IMR-90 (cell line): Measurements from ENCODE around the gene SLC12A8. TPM values are rescaled to one million over a fixed set of nuclear protein-coding genes. Genes with fewer than 3 reads are reported as not detected.

Experiments used
- ATAC-seq: fragments of 200-7000 bp; cut with Tn5 transposase; 2 replicates; pipeline ENCODE4 v1.9.1; 2020; ENCODE audit warnings: low read depth, mild to moderate bottlenecking, moderate library complexity
- BruUV-seq: library from RNA; stranded (reverse); fragments of 400-500 nt; replicated peaks from 2 replicates; lab custom pipeline; 2021; lab: Mats Ljungman, UMichigan
- CTCF ChIA-PET: fragments of 300-600 bp; formaldehyde crosslinking; extraction: SDS; loops from one replicate; lab custom pipeline; 2021; ENCODE audit warnings: antibody characterized with exemption; lab: Yijun Ruan, JAX
- POLR2A ChIA-PET: fragments of 300-600 bp; sonication (Branson Sonifier 250); formaldehyde crosslinking; loops from one replicate; lab custom pipeline; 2022; ENCODE audit warnings: antibody characterized with exemption; ENCODE audit not compliant: unreplicated experiment; lab: Charles Lee
- DNase-seq: peaks from one replicate; pipeline ENCODE4 v3.0.0; 2013
- H2AFZ ChIP-seq: replicated peaks from 2 replicates; pipeline ENCODE3; 2013; ENCODE audit warnings: low read length, mild to moderate bottlenecking; ENCODE audit not compliant: poor library complexity
- H2AK5ac ChIP-seq: 2 replicates; pipeline ENCODE4 v1.6.1; 2013; ENCODE audit warnings: low read depth, low read length, inconsistent platforms
- H2AK9ac ChIP-seq: replicated peaks from 2 replicates; pipeline ENCODE3; 2013; ENCODE audit warnings: mild to moderate bottlenecking, low read depth, low read length, moderate library complexity; ENCODE audit not compliant: poor library complexity
- H2BK120ac ChIP-seq: 2 replicates; pipeline ENCODE4 v1.6.1; 2013; ENCODE audit warnings: low read depth, low read length, inconsistent platforms
- H2BK15ac ChIP-seq: 3 replicates; pipeline ENCODE4 v1.6.1; 2013; ENCODE audit warnings: low read depth, low read length, inconsistent platforms
- H2BK20ac ChIP-seq: 2 replicates; pipeline ENCODE4 v1.6.1; 2013; ENCODE audit warnings: low read depth, mild to moderate bottlenecking, inconsistent platforms, low read length, moderate library complexity
- H2BK5ac ChIP-seq: 2 replicates; pipeline ENCODE4 v1.6.1; 2013; ENCODE audit warnings: mild to moderate bottlenecking, low read depth, low read length, inconsistent platforms; ENCODE audit not compliant: poor library complexity, severe bottlenecking
- H3K14ac ChIP-seq: replicated peaks from 2 replicates; pipeline ENCODE4 v1.6.1; 2013; ENCODE audit warnings: low read depth, low read length, inconsistent platforms
- H3K18ac ChIP-seq: 2 replicates; pipeline ENCODE4 v1.6.1; 2013; ENCODE audit warnings: low read depth, low read length, control low read depth
- H3K23ac ChIP-seq: 2 replicates; pipeline ENCODE4 v1.6.1; 2013; ENCODE audit warnings: low read depth, low read length, inconsistent platforms
- H3K27ac ChIP-seq: 2 replicates; pipeline ENCODE4 v1.5.1; 2013; ENCODE audit warnings: mild to moderate bottlenecking, control low read depth, low read length; ENCODE audit not compliant: insufficient read depth
- H3K27me3 ChIP-seq: 2 replicates; pipeline ENCODE4 v1.6.1; 2013; ENCODE audit warnings: low read length; ENCODE audit not compliant: control insufficient read depth, insufficient read depth
- H3K36me3 ChIP-seq: 2 replicates; pipeline ENCODE4 v1.6.1; 2013; ENCODE audit warnings: low read length, mixed read lengths; ENCODE audit not compliant: control insufficient read depth, insufficient read depth
- H3K4ac ChIP-seq: 2 replicates; pipeline ENCODE4 v1.6.1; 2013; ENCODE audit warnings: low read depth, low read length, inconsistent platforms
- H3K4me1 ChIP-seq: 2 replicates; pipeline ENCODE4 v1.6.1; 2013; ENCODE audit warnings: low read length, mixed read lengths; ENCODE audit not compliant: control insufficient read depth, insufficient read depth
- H3K4me2 ChIP-seq: 2 replicates; pipeline ENCODE4 v1.6.1; 2013; ENCODE audit warnings: low read depth, mild to moderate bottlenecking, control low read depth, low read length, moderate library complexity
- H3K4me3 ChIP-seq: 2 replicates; pipeline ENCODE4 v1.5.1; 2013; ENCODE audit warnings: low read depth, mild to moderate bottlenecking, control low read depth, low read length, moderate library complexity; ENCODE audit not compliant: insufficient read depth
- H3K56ac ChIP-seq: 2 replicates; pipeline ENCODE4 v1.6.1; 2013; ENCODE audit warnings: low read length, inconsistent platforms; ENCODE audit not compliant: insufficient read depth; ENCODE audit errors: extremely low read depth
- H3K79me1 ChIP-seq, 2 experiments: 2 replicates each; pipeline ENCODE4 v1.6.1; 2013; ENCODE audit warnings: low read length in 2 of 2, inconsistent platforms in 1 of 2, low read depth in 1 of 2
- H3K9ac ChIP-seq: 2 replicates; pipeline ENCODE4 v1.6.1; 2013; ENCODE audit warnings: low read depth, low read length, control low read depth
- H3K9me1 ChIP-seq: 2 replicates; pipeline ENCODE4 v1.6.1; 2013; ENCODE audit warnings: low read length, inconsistent platforms; ENCODE audit not compliant: insufficient read depth
- H3K9me3 ChIP-seq: 2 replicates; pipeline ENCODE4 v1.6.1; 2013; ENCODE audit warnings: low read length; ENCODE audit not compliant: control insufficient read depth, insufficient read depth
- H4K20me1 ChIP-seq: 2 replicates; pipeline ENCODE4 v1.6.1; 2013; ENCODE audit warnings: low read length, inconsistent platforms; ENCODE audit not compliant: insufficient read depth
- H4K5ac ChIP-seq: 2 replicates; pipeline ENCODE4 v1.6.1; 2013; ENCODE audit warnings: mild to moderate bottlenecking, low read depth, low read length, control low read depth
- H4K8ac ChIP-seq, 2 experiments: 2 replicates each; pipeline ENCODE4 v1.6.1; 2013; ENCODE audit warnings: low read depth in 2 of 2, low read length in 2 of 2, control low read depth in 1 of 2, inconsistent platforms in 1 of 2
- H4K91ac ChIP-seq: 2 replicates; pipeline ENCODE4 v1.6.1; 2013; ENCODE audit warnings: low read depth, low read length, inconsistent platforms; ENCODE audit not compliant: insufficient read depth
- BHLHE40 ChIP-seq: fragments of 150-350 bp; IDR thresholded peaks from 2 replicates; pipeline ENCODE4 v1.6.1; 2016; ENCODE audit warnings: mild to moderate bottlenecking, low read depth, low read length
- CEBPB ChIP-seq: IDR thresholded peaks from 2 replicates; pipeline ENCODE4 v1.6.1; 2012; ENCODE audit warnings: low read depth, low read length, improper control_type of control experiment
- CHD1 ChIP-seq: IDR thresholded peaks from 2 replicates; pipeline ENCODE4 v1.6.1; 2012; ENCODE audit warnings: low read depth, low read length, improper control_type of control experiment
- CTCF ChIP-seq: conservative IDR thresholded peaks from 2 replicates; pipeline ENCODE4 v1.5.1; 2012; ENCODE audit warnings: mild to moderate bottlenecking, low read depth, low read length, improper control_type of control experiment
- ELK1 ChIP-seq: fragments of 150-350 bp; IDR thresholded peaks from 2 replicates; pipeline ENCODE4 v1.6.1; 2016; ENCODE audit warnings: low read depth, mild to moderate bottlenecking, low read length, moderate library complexity, borderline replicate concordance
- FOS ChIP-seq: fragments of 150-350 bp; IDR thresholded peaks from 2 replicates; pipeline ENCODE4 v1.6.1; 2016; ENCODE audit warnings: low read depth, low read length
- MAZ ChIP-seq: IDR thresholded peaks from 2 replicates; pipeline ENCODE4 v1.6.1; 2012; ENCODE audit warnings: low read depth, mild to moderate bottlenecking, low read length, improper control_type of control experiment, moderate library complexity, borderline replicate concordance
- MXI1 ChIP-seq: IDR thresholded peaks from 2 replicates; pipeline ENCODE4 v1.6.1; 2012; ENCODE audit warnings: low read depth, mild to moderate bottlenecking, low read length, moderate library complexity, borderline replicate concordance
- NFE2L2 ChIP-seq: fragments of 150-350 bp; IDR thresholded peaks from 2 replicates; pipeline ENCODE4 v1.6.1; 2016; ENCODE audit warnings: low read depth, mild to moderate bottlenecking, low read length
- POLR2A ChIP-seq: IDR thresholded peaks from 2 replicates; pipeline ENCODE4 v1.6.1; 2012; ENCODE audit warnings: mild to moderate bottlenecking, low read depth, low read length
- RAD21 ChIP-seq: IDR thresholded peaks from 2 replicates; pipeline ENCODE4 v1.6.1; 2012; ENCODE audit warnings: low read length, improper control_type of control experiment
- RCOR1 ChIP-seq: IDR thresholded peaks from 2 replicates; pipeline ENCODE4 v1.6.1; 2012; ENCODE audit warnings: mild to moderate bottlenecking, low read length, improper control_type of control experiment; ENCODE audit not compliant: insufficient replicate concordance
- RFX5 ChIP-seq: IDR thresholded peaks from 2 replicates; pipeline ENCODE4 v1.8.0; 2012; ENCODE audit warnings: low read depth, mild to moderate bottlenecking, low read length, moderate library complexity
- SMC3 ChIP-seq: fragments of 150-350 bp; IDR thresholded peaks from 2 replicates; pipeline ENCODE4 v1.6.1; 2016; ENCODE audit warnings: low read depth, mild to moderate bottlenecking, antibody characterized with exemption, low read length, moderate library complexity
- WGBS, 2 experiments: methylation state at CpG; one replicate each; pipeline versions ENCODE4 v1.1.5 to v1.1.7; 2013; ENCODE audit warnings: missing lambda C conversion rate in 2 of 2; ENCODE audit not compliant: insufficient read length in 1 of 2; ENCODE audit errors: extremely low coverage in 2 of 2; 5-methylcytosine and 5-hydroxymethylcytosine counted together
- dilution Hi-C: fragments of 300-500 bp; cut with HindIII; formaldehyde crosslinking; loops from one replicate; pipeline ENCODE4 v1.14.3; 2018; ENCODE audit warnings: low sequenced_read_pairs; ENCODE audit not compliant: unreplicated experiment
- in situ Hi-C: fragments of 300-500 bp; cut with MboI; formaldehyde crosslinking; loops from 3 replicates; pipeline ENCODE4 v1.14.3; 2019; ENCODE audit warnings: low sequenced_read_pairs, inconsistent platforms, mixed read lengths
- intact Hi-C: fragments of 100-400 bp; cut with micrococcal nuclease; formaldehyde crosslinking; loops from 2 replicates; pipeline ENCODE4 v1.10.0; 2022
- polyA plus RNA-seq, 3 experiments: library from polyadenylated mRNA; depleted of rRNA; stranded (reverse); fragments of >200 nt; gene quantifications; 2 replicates each; pipeline ENCODE4 v1.2.3, GENCODE V29; 2012; ENCODE audit warnings: low replicate concordance in 1 of 3
- total RNA-seq: library from RNA; depleted of rRNA; stranded (reverse); fragments of >200 nt; gene quantifications from 2 replicates; pipeline ENCODE4 v1.2.3, GENCODE V29; 2012
- TF ChIP-seq, protein P1 (sequence below): fragments of 150-350 bp; IDR thresholded peaks from 2 replicates; pipeline ENCODE4 v1.6.1; 2017; ENCODE audit warnings: mild to moderate bottlenecking, antibody characterized with exemption, low read length, low read depth

Gene SLC12A8
- total and polyA plus RNA-seq, 2 of the 4 experiments (the other 2 are of a cell fraction): 2.2 to 4.3 TPM

- Histone ChIP-seq H3K9me3 (no peaks in the 10 kb centered on the region), H3K9me1 (peaks cover 5% of the 10 kb centered on the region), H2AK5ac (peak overlapping the region; percentile 35; the same call in 1 of the 2 replicates), H2BK20ac (peak overlapping the region; percentile 48; the same call in 1 of the 2 replicates), H3K27ac (no peak overlapping the region), H4K91ac (peak overlapping the region; percentile 53), H3K9ac (no peak overlapping the region), H3K14ac (no peak overlapping the region), H3K4ac (0 out of 2 replicates have a peak overlapping the region, but pooled peaks have one; percentile 13), H4K5ac (no peak overlapping the region), H3K23ac (no peak overlapping the region), H3K18ac (no peak overlapping the region), H2BK5ac (no peak overlapping the region), H2AK9ac (no peak overlapping the region), H4K20me1 (no peaks in the 10 kb centered on the region), H2BK120ac (peak overlapping the region; percentile 36; the same call in 1 of the 2 replicates), H3K79me1 (no peaks in the 10 kb centered on the region), H3K4me2 (no peak overlapping the region), H4K8ac (no peak overlapping the region), H3K56ac (no peak overlapping the region), H3K4me1 (peaks cover 19% of the 10 kb centered on the region), H2AFZ (no peak overlapping the region), H3K4me3 (no peak overlapping the region), H3K36me3 (no peaks in the 10 kb centered on the region), H2BK15ac (peak overlapping the region; percentile 49; the same call in 2 of the 3 replicates), H3K27me3 (no peaks in the 10 kb centered on the region)
- intact Hi-C loops (no loop called here), in situ Hi-C loops (no loop called here), dilution Hi-C loops (no loop called here)
- POLR2A ChIA-PET: interaction anchor here (0.7 kb wide), 1 partner anchor 7 kb away, joined by 4 read pairs; no protein-coding TSS in a partner anchor
- no peak for TF ChIP-seq ELK1
- TF ChIP-seq FOS: no peak
- TF ChIP-seq CEBPB: no peak
- TF ChIP-seq, protein P1, sequence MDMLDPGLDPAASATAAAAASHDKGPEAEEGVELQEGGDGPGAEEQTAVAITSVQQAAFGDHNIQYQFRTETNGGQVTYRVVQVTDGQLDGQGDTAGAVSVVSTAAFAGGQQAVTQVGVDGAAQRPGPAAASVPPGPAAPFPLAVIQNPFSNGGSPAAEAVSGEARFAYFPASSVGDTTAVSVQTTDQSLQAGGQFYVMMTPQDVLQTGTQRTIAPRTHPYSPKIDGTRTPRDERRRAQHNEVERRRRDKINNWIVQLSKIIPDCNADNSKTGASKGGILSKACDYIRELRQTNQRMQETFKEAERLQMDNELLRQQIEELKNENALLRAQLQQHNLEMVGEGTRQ: no peak
- TF ChIP-seq RAD21: no peak
- TF ChIP-seq BHLHE40: no peak
- TF ChIP-seq CHD1: no peak
- TF ChIP-seq CTCF: no peak
- TF ChIP-seq SMC3: no peak
- no peak for TF ChIP-seq MAZ
- TF ChIP-seq NFE2L2: no peak
- no peak for TF ChIP-seq MXI1
- no peak for TF ChIP-seq RFX5
- TF ChIP-seq POLR2A: no peak
- TF ChIP-seq RCOR1: no peak
- CTCF ChIA-PET: no interaction called here
- no TSS peak for BruUV-seq
- 100% methylated on average over 2 of the region's 7 CpGs; no CpG with 5 or more reads in 1 of the 2 experiments for WGBS, 2 experiments
- no peak for ATAC-seq
- no peak for DNase-seq
Measured at GRCh38 chr3:125069968-125070745, 142.4 kb downstream of the SLC12A8 start.
